GM19372 (cell line): ENCODE measurements around the gene DCTPP1.
"Not testable (repeated sequence)": the region's sequence is repeated elsewhere in the genome, so short reads cannot be mapped to it uniquely, and the experiment has no call there.

Experiments
- ATAC-seq: cut with Tn5 transposase; IDR thresholded peaks from one replicate; pipeline ENCODE4 v1.9.1; 2021; ENCODE audit warnings: mild to moderate bottlenecking, low read depth, moderate library complexity; ENCODE audit not compliant: unreplicated experiment

The DCTPP1 gene

GRCh38 chr16:30429678-30430427 lies at the start of gene DCTPP1:
Gene DCTPP1 (minus strand): TSS chr16:30430030. CDS start chr16:30429980, 50 bp downstream.
- ATAC-seq = peak; percentile 98

GRCh38 chr16:30478766-30479478 lies 49.1 kb upstream of the DCTPP1 start:
- ATAC-seq = no peak

- not testable (repeated sequence) for ATAC-seq
These were observed 47.9 kb upstream of the DCTPP1 start for GRCh38 chr16:30477773-30478172.

GRCh38 chr16:30476991-30477390 lies 47.2 kb upstream of the DCTPP1 start:
- no peak for ATAC-seq

GRCh38 chr16:30474684-30475083 lies 44.9 kb upstream of the DCTPP1 start:
- ATAC-seq = no peak

GRCh38 chr16:30474074-30474452 lies 44.2 kb upstream of the DCTPP1 start:
- ATAC-seq = no peak

GRCh38 chr16:30473231-30474073 lies 43.6 kb upstream of the DCTPP1 start:
- no peak for ATAC-seq

GRCh38 chr16:30472328-30472942 lies 42.6 kb upstream of the DCTPP1 start, which contains the start of gene ITGAL:
Gene ITGAL (plus strand): TSS chr16:30472742. CDS start chr16:30472838, 96 bp downstream.
- ATAC-seq = peak; percentile 44

GRCh38 chr16:30470632-30470995 lies 40.8 kb upstream of the DCTPP1 start:
- no peak for ATAC-seq

- ATAC-seq = no peak
These were observed 40.3 kb upstream of the DCTPP1 start for GRCh38 chr16:30470170-30470512.

- ATAC-seq = no peak
These were observed 34.2 kb upstream of the DCTPP1 start for GRCh38 chr16:30464078-30464477.

GRCh38 chr16:30461426-30461825 lies 31.6 kb upstream of the DCTPP1 start:
- ATAC-seq = not testable (repeated sequence)

- ATAC-seq = no peak
These were observed 29.6 kb upstream of the DCTPP1 start for GRCh38 chr16:30459456-30459855.

- ATAC-seq = peak; percentile 87
These were observed 28.9 kb upstream of the DCTPP1 start for GRCh38 chr16:30458561-30459394.

- ATAC-seq = no peak
These were observed 28.1 kb upstream of the DCTPP1 start for GRCh38 chr16:30457743-30458560.

GRCh38 chr16:30457256-30457655 lies 27.4 kb upstream of the DCTPP1 start:
- ATAC-seq = no peak

GRCh38 chr16:30456302-30456701 lies 26.5 kb upstream of the DCTPP1 start:
- no peak for ATAC-seq

GRCh38 chr16:30452709-30453580 lies 23.1 kb upstream of the DCTPP1 start:
- not testable (repeated sequence) for ATAC-seq
